ENCODE measurements around the gene EPAS1.

DNA sequence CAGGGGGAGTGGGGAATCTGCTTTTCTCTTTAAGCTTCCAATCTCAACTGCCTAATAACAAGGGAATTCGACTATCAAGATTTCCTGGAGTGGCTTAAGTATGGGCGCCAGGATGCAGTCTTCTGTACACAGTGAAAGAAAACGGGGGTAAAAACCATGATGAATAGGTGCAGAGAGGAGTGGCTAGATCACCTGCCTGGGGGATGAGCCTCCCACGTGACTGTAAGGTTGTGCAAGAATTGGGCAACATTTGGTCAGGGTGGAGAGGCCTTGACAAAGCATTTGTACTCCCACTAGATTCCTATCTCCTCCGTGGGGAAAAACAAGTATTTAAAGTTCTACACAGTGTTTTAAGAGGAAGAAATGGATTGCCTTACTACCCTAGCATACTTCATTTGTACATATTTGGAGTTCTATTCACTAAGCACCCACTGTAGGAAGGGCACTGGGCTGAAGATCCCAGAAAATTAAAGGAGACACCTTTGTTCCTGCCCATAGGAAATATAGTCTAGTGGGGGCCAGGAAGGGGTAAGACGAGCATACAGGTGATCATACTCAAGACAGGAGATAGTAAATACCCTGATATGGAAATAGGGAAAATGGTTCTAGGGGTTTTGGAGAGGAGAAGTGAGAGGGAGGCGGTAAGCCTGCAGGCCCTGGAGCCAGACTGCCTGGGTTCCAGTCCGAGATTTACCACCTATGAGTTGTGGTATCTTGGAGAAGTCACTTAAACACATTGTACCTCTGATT is 29.2 kb downstream of the EPAS1 start:
- TF ChIP-seq, protein P1, sequence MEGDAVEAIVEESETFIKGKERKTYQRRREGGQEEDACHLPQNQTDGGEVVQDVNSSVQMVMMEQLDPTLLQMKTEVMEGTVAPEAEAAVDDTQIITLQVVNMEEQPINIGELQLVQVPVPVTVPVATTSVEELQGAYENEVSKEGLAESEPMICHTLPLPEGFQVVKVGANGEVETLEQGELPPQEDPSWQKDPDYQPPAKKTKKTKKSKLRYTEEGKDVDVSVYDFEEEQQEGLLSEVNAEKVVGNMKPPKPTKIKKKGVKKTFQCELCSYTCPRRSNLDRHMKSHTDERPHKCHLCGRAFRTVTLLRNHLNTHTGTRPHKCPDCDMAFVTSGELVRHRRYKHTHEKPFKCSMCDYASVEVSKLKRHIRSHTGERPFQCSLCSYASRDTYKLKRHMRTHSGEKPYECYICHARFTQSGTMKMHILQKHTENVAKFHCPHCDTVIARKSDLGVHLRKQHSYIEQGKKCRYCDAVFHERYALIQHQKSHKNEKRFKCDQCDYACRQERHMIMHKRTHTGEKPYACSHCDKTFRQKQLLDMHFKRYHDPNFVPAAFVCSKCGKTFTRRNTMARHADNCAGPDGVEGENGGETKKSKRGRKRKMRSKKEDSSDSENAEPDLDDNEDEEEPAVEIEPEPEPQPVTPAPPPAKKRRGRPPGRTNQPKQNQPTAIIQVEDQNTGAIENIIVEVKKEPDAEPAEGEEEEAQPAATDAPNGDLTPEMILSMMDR (IDR thresholded peaks at IDR 0.05), result no peak
- no peak for TF ChIP-seq POLR2A (IDR thresholded peaks at IDR 0.05; ENCODE audit: low read length)
- TF ChIP-seq, protein P2, sequence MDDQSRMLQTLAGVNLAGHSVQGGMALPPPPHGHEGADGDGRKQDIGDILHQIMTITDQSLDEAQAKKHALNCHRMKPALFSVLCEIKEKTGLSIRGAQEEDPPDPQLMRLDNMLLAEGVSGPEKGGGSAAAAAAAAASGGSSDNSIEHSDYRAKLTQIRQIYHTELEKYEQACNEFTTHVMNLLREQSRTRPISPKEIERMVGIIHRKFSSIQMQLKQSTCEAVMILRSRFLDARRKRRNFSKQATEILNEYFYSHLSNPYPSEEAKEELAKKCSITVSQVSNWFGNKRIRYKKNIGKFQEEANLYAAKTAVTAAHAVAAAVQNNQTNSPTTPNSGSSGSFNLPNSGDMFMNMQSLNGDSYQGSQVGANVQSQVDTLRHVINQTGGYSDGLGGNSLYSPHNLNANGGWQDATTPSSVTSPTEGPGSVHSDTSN (IDR thresholded peaks at IDR 0.05), result no peak
